HG03460 (cell line): Measurements from ENCODE around the gene PIK3R2.
"Not testable (repeated sequence)": the region's sequence is repeated elsewhere in the genome, so short reads cannot be mapped to it uniquely, and the experiment has no call there.

Experiments used
- ATAC-seq: cut with Tn5 transposase; IDR thresholded peaks from one replicate; pipeline ENCODE4 v1.9.1; 2021; ENCODE audit not compliant: unreplicated experiment

Gene PIK3R2

DNA sequence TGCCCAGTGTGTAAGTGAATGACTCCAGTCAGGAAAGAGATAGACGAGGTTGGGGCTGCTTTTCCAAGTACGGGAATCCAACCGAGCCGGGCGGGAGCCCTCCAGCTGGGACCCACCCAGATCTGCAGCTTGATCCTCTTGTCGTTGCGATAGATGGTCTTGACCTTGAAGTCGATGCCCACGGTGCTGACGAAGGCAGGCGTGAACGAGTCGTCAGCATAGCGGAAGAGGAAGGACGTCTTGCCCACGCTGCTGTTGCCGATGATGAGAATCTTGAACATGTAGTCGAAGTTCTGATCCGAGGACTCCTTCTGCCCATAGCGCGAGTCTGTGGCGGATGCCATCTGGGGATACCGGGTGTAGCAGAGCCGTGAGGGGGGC, 49.4 kb downstream of the PIK3R2 start:
- ATAC-seq: no peak

DNA sequence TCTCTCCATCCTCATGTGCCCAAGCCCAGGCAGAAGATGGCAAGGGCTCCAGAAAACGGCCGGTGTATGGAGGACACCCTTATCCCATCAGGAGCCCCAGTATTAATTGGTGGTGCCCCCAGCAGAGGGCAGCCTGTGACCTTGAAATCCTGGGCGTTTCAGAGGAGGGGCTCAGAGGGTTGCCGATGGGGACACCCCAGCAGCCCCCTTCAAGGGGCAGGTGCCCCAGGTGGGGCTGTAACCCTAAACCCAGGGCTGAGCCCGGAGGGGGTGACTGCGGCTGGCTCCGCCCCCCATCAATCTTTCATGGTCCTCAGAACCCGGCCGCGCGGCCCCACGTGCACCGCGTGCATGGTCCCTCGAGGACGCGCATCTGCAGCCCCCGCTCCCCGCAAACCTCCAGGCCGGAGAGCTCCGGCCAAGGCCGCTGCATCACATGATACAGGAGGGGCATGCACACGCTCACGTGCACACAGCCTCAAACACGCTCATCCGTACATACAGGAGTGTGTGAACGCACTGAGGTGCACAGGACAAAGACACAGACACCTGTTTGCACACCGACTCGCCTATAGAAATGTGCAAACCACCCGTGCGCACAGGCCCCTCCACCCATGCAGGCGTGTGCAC, 49.9 kb downstream of the PIK3R2 start:
- no peak for ATAC-seq

DNA sequence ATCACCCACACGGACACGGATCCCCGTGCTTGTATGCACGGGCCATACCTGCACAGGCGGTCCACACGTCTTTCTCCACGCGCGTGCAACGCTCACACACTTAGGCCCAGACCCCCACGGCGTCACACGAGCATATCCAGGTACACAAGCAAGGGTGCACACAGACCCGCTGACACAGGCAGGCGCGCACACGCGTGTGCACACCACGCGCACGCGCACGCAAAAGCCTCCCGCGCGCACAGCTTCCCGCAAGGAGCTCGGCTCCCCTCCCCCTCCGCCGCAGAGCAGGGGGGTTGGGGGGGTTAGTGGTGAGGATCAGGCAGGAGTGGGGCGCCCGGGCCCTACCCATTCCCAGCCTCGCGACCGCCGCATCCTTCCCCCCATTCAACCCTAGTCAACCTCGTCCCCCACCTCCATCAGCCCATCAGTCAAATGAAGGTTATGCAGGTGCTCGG, 50.5 kb downstream of the PIK3R2 start:
- no peak for ATAC-seq

DNA sequence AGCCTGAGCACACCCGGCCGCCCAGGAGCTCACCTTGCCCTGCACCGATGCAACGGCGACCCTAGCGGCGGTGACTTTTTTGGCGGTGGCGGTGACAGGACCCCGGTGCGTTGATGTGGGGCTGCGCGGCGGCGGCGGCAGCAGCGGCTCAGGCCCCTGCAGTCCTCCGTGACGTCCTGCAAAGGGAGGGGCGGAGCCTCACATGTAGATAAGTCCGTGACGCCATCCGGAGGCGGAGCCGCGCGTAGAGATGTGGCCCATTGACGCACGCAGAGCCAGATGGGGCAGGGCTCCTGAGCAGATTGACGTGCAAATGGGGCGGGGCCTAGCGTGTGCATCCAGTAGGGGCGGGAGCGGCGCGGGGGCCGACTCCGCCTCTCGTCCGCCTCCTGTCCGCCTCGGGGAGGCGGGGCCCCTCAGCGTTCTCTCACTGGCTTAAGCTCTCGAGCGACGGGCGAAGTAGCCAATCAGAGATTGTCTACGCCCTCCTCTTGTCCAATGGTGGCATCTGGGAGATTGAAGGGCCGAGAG, 51.0 kb downstream of the PIK3R2 start, which contains the start of gene RAB3A:
RAB3A (minus strand) TSS at position 180 of the 531 bp plus-strand sequence. CDS start 1,302 bp downstream, outside the sequence.
- peak; percentile 89 for ATAC-seq

- ATAC-seq: no peak
Measured at GRCh38 chr19:18204394-18205199, 51.6 kb downstream of the PIK3R2 start.

- ATAC-seq: no peak
Measured at GRCh38 chr19:18205200-18205892, 52.4 kb downstream of the PIK3R2 start.

GRCh38 chr19:18206018-18206417, 53.1 kb downstream of the PIK3R2 start:
- ATAC-seq: no peak

DNA sequence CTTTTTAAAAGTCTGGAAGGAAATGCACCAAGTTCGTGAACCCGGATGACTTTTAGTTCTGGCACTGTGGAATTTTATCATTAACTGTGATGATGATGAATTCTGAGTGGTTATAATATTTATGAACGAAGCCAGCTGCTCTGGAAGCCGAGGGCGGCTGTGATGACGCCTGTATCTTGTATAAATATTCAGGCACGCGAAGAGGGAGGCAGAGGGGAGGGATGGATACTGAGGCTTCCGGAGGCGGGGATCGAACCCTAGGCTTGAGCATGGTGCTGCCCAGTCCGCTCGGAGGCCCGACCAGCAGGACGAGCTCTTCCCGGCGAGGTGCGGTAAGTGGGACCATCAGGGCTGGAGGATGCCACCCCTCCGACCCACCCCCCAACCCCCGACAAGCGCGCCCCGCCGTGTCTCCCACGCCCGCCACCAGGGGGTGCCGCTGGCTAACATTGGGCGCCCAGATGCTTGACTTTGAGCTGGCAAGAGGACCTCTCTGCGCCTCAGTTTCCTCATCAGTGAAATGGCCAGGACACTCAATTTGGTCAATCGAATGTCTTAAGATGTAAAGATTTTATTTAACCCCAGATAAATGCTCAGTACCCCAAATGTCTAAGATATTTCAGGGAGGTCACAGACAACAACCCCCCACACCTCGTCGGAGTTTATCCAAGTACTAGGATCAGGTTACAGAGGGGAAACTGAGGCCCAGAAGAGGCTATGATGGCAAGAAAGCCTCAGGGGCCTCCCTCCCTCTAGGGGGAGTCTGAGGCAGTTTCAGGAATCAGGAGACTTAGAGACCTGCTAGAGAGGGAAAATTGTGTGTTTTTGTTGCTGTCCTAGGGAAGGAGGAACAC, 55.4 kb downstream of the PIK3R2 start:
- ATAC-seq: no peak

- ATAC-seq: not testable (repeated sequence)
Measured at GRCh38 chr19:18209912-18210311, 56.9 kb downstream of the PIK3R2 start.

DNA sequence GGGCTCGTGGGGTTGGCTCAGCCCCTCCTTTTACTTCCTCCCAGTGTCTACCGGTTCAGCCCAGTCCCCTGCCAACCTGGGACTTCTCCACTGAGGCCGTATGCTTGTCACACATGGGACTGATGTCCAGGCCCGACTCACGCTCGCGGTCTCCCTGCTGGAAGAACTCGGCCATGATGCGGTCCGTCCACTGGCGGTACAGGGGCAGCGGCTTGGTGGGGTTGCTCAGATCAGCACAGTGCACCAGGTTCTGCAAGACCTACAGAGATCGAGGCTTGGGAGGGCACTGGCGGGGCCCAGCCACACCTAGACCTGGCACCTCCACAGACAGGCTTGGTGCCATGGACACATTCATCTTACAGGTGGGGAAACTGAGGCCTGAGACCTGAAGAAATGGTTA, 58.7 kb downstream of the PIK3R2 start:
- ATAC-seq: no peak

- no peak for ATAC-seq
Measured at GRCh38 chr19:18214779-18215433, 61.9 kb downstream of the PIK3R2 start.

DNA sequence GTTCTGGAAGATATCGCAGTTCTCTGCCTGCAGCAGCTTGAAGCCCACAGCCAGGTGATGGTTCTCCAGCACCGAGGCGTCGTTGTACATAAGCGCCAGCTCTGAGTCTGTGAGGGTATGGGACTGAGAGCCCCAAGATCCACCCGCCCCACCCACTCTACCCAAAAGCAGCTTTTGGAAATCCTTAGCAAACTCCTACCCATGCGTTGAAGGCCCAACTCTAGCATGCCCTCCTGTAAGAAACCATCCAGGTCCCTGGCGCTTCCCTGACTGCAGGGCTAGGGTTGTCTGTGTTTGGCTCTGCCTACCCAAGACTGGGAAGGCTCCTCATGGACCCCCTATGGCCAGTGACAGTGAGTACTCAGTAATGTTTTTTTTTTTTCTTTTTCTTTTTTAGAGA, 63.8 kb downstream of the PIK3R2 start:
- no peak for ATAC-seq

- no peak for ATAC-seq
Measured at GRCh38 chr19:18218159-18218558, 65.2 kb downstream of the PIK3R2 start.

DNA sequence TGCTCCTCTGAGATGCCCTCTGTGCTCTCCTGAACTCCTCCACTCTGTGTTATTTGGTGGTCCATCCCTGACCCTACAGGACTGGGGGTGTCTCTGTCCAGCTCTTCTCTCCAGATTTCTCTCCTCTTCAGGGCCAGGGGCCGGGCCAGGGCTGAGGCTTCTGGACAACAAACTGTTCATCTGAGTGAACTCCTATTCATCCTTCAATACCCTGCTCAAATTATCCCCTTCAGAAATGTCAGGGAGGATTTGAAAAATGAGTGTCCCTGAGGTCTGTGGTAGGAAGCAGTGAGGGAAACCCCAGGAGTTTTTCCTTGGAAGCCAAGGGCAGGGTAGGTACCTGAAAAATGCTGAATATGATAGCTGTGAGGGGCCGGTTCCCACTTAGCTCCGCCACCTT, 65.6 kb downstream of the PIK3R2 start:
- no peak for ATAC-seq
